CD4-positive, alpha-beta T cell treated with Interleukin-10 for 1 hour (primary cell): ENCODE measurements around the gene DLG5.
A peak's percentile ranks its signal among the peaks of the same experiment; 100 is the strongest.

Experiments used
- DNase-seq: peaks from one replicate; pipeline ENCODE4 v3.0.0-alpha.2; 2020

Gene DLG5

DNA sequence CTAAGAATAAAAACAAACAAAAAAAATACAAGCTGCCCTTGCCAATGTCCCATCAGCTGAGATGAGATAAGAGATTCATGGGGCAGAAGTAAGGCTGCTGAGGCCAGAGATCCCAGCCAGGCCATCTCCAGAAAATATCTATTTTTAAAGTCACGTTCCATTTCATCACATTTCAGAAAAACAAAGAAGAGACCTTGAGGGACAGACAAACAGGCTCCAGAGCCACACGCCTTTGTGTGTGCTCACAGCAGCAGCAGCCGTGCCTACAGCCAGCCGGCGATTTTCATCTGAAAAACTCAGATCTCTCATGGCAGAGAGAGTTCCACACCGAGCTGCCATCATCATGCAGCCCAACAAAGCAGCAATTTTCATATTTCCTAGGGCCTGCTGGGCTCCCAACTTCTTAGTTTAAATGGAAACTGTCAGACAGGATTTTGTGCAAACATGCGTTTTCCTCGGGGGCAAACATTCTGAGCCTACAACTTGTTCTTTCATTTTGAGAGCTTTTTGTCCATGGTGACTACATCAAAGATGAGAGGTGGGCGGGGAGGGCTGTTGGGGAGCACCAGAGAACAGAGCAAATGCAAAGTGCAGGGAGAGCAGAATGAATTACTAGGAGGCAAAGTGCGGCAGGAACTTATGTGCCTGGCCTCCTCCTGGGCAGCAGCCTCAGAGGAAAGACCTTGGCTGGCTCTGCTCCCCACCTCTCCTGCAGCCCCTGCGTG, 38.8 kb downstream of the DLG5 start:
- DNase-seq, result no peak

DNA sequence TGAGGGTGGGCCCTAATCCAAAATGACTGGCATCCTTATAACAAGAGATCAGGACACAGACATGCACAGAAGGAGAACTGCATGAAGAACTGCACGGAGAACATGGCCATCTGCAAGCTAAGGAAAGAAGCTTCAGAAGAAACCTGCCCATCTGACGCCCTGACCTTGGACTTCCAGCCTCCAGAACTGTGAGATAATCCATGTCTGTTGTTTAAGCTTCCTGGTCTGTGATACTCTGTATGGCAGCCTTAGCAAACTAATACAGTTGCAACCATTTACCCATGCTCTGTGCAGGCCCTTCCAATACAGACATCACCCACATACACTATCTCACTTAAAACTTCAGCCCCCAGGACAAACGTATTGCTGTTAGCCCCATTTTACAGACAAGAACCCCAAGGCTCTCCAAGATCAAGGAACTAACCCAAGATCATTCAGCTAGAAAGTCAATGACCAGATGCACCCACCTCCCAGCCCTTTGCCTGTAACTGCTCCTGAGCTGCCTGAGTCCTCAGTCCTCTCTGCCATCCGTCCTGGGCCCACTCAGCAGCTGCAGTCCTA, 39.7 kb downstream of the DLG5 start:
- DNase-seq, result no peak

DNA sequence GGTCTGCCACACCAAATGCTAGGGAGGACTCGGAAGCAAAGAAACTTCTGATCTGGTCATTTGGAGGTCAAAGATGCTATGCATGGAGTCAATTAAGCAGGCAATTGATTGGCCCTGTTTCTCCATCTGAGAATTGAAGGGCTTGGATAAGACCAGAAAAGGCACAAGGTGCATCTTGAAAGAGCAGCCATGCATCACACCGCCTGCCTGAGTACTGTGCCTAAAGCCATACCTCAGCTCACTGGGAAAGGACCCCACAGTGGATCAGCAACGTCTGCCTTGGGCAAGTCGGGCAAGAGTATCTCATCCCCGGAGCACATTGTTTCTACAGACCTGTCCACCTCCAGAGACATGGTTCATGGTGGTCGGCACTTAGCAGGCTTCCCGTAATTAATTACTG, 42.4 kb downstream of the DLG5 start:
- DNase-seq, result no peak

DNA sequence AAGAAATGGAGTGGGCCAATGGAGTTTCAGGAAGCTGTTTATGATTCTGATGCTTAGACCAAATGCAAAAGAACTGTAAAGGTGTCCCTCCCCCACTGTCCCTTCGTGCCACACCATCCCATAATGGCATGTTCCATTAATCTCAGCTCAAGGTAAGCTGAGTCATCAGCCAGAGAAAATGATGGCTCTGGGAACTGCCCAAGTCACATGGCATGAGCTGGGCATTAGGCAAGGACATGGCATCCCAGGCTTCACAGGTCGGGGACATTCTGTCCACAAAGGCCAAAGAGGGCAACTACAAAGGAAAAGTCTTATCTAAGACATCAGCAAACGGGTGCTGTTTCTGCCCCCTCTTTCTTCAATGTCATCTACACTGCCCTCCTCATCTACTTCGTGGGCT, 44.9 kb downstream of the DLG5 start:
- no peak for DNase-seq

- no peak for DNase-seq
Measured at GRCh38 chr10:77881222-77881621, 45.3 kb downstream of the DLG5 start.

DNA sequence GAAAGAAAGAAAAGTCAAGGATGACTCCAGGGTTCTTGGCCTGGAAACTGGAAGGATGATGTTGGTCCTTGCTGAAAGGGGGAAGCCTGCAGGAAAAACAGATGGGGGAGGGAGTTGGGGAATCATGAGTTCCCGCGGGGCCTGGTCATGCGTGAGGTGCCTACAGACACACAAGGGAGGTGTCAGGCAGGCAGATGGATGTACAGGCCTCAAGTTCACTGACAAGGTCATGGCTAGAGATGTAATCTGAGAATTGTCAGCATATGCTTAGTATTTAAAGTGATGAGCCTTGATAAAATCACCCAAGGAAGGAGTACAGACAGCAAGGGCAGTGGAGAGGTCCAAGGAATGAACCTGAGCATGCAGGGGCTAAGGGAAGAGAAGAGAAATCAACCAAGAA, 46.8 kb downstream of the DLG5 start:
- no peak for DNase-seq

DNA sequence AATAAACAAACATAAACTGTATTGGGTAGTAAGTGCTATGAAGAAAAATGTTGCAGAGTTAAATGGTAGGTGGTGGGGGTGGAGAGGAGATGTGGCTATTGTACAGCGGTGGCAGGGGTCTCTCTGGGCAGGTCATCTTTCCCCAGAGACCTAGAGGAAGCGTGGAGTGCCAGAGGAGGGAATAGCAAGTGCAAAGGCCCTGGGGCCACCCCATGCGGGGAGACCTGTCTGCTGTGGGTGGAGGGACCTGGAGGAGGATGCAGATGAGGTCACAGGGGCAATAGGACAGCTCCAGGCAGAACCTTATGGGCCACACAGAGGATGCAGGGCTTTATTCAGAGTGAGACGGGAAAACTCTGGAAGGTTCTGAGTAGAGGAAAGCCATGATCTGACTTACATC, 47.5 kb downstream of the DLG5 start:
- DNase-seq, result no peak

DNA sequence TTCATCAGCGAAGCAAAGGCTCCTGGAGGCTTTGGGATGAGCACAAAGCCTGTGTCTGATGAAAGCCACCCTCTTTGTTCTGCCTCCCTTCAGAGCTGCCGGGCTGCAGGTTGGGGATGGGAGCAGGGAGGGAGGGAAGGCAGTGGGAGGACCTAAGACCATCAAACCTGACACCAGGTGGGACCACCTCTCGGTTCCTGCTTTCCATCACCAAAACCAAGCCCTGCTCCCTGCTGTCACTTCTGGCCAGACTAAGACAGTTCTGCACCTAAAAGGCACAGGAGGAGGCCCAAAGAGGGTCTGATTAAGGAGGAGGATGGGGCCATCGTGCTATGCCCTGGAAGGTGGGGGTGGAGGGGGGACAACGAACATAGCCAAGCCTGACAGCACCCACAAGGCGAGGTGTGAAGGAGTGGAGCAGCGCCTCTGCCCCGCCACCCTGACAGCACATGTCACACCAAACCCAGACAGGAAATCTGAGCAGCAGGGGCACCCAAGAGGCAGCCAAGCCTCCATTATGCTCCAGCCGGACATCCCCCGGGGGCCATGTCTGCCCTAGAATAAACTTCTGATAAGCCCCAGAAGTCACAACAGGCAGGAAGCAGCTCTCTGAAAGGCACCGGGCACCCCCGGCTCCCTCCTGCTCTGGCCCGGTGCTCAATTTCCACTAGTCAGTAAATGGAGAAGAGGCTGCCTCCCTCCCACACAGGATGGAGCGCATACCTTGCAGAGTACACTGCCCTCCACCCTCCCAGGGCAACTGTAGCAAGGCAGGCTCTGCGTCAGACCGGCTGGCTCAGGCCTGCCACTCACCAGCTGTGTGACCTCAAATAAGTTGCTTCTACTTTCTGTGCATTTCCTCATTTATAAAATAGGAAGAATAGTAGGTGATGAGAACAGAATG, 48.9 kb downstream of the DLG5 start:
- DNase-seq, result peak; percentile 65

DNA sequence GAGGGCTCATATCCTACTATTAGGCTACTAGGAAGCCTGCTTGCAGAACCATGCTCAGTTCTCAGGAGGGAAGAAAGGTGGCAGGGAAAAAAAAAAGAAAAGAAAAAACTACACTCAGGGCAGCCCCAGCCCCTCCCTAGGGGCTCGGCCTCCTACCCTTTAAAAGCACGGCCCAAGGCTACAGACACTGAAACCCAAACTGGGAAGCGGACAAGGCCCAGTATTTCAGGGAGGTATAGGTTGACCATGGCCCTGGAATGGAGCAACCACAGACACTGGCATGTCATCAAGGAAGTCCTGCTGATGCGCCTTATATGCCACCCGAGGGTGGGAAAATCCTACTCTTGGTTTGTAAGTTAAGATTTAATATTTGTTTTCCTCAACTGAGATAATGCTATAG, 50.8 kb downstream of the DLG5 start:
- DNase-seq, result no peak

DNA sequence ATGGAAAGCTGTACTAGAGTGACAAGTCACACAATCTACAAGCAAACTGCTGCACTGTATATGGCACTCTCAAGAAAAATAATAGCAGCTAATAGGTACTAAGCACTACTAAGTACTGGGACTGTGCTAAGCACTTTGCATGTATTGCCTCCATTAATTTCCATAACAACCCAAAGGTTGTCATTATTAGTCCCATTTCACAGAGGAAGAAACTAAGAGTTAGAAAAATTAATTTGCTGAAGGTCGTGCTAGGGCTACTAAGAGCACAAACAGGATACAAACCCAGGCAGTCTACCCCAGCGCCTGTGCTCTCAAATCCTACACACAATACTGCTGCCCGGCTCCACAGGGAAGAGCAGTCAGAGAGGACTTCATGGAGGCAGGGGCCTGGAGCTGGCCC, 51.7 kb downstream of the DLG5 start:
- DNase-seq, result no peak

- DNase-seq, result peak; percentile 47
Measured at GRCh38 chr10:77873536-77874380, 52.8 kb downstream of the DLG5 start.

DNA sequence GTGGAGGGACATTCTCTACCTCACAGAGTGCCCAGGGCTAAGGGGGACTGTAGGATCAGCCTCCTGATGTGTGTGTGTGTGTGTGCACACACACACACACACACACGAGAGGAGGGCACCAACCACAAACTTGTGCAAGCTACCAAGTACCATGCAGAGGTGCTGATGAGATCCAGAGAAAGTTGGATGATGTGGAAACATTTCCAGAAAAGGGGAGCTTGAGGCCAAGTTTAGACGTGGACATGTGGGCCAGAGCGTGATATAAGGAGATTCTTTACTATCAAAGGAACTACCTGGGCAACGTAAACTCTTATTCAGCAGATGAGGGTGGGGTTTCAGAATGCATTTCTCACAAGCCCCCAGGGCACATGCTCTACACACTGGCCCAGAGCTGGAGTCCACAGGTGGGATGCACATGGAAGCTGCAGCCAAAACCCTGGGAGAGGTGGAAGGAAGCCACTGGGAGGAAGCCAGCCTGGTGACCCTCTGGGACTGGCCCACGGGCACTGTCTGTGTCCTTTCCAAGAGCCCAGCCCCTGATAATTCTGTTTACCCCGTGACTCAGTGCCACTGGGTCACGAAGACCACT, 53.5 kb downstream of the DLG5 start:
- no peak for DNase-seq

GRCh38 chr10:77872151-77872946, 54.2 kb downstream of the DLG5 start:
- DNase-seq, result no peak

DNA sequence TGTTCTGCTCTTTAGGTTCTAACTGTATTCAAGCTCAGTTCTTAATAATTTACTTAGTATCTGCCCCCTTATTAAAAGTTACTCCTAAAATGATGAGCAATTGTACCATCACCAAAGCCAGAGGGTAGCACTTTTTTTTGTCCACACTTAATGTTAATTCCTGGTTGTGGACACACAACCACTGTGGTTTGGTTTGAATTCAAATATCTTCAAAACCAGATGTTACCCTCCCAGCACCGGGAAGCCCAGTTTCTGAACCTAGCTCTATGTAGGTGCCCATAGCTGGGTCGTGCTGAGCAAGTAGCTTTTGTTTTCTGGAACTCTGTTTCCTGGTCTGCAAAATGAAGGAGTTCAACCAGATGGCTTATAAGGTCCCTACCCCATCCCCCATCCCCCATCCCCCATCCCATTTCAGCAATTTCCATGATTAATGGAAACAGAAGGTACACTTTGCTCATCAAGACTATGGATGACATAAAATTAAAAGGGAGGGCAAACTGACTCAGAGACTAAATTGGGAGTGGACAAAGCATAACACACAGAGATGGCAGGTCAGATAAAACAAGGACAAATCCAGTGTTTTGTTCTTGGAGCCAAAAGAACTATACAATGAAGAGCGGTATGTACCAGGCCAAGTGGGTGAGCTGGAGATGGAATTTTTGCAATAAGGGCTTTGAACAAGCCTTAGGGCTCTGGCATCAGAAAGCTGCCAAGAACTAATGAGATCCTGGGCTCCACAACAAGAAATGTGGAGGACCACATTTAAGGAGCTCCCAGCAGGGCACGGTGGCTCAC, 56.7 kb downstream of the DLG5 start:
- no peak for DNase-seq

- no peak for DNase-seq
Measured at GRCh38 chr10:77868523-77868922, 58.0 kb downstream of the DLG5 start.

DNA sequence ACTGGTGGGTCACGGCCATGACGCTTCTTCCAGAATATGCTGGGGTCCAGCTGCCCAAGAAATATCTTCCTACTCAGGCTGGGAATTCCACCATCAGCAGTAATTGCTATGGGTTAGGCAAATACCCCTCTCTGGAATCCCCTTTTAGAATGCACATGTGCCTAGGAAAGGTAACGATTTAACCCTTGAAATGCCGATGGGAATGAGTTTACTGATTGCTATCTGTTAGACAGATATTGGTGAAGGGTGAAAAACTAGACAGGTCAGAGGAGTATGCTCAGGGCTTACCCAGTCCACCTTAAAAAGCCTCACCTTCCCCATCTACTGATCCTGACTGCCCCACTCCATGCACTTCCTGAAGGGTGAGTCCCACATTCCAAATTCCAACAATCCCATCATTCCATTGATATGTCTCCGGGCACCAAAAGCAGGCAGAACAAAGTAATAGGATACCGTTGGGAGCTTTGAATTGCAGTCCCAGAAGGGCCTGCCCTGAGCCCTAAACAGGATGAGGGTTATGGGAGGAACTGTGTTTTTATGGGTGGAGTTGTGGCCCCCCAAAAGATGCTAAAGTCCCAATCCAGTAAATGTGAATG, 59.3 kb downstream of the DLG5 start:
- no peak for DNase-seq

GRCh38 chr10:77866598-77866997, 60.0 kb downstream of the DLG5 start:
- DNase-seq, result no peak

DNA sequence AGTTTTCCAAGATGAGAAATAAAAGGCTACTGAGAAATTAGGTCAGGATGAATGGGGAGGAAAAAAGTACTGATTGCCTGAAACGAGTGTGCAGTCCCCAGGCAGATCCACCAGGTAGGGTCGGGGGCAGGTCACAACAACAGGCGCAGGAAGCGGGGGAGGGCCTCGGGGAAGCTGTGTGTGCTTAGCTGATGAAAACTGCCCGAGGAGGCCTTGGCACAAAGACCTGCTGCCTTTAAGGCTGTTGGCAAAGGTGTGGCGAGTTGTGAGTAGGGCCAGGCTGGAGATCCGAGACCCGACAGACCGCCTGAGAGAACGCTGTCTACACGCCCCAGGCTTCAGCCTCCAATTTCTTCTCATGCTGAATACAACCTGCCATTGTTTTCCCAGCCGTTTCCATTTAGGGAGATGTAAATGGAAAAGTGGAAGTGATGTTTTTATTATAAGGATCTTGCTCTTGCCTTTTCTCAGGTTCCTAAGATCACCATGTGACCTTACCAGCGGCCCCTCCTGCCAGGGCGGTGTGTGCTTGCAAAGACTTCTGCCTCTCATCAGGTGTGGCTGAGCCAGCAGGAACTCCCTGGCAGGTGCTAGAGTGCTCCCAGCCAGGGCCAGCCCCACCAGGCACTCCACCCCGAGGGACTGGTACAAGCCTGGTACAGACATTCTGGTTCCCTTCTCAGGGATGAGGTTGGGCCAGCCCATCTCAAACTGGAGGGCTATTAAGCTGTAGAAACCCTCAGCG, 60.8 kb downstream of the DLG5 start:
- no peak for DNase-seq

GRCh38 chr10:77864151-77864851, 62.3 kb downstream of the DLG5 start:
- DNase-seq, result no peak
